GM12872 (cell line): ENCODE results near the gene GPR35.

Experiments
- TF ChIP-seq, protein P1 (sequence below): IDR thresholded peaks from 3 replicates; pipeline ENCODE4 v1.5.1; 2011; ENCODE audit warnings: low read depth, mild to moderate bottlenecking, low read length, moderate library complexity; ENCODE audit not compliant: insufficient read depth

Gene GPR35

GRCh38 chr2:240670402-240670801, 45.1 kb downstream of the GPR35 start:
- TF ChIP-seq, protein P1, sequence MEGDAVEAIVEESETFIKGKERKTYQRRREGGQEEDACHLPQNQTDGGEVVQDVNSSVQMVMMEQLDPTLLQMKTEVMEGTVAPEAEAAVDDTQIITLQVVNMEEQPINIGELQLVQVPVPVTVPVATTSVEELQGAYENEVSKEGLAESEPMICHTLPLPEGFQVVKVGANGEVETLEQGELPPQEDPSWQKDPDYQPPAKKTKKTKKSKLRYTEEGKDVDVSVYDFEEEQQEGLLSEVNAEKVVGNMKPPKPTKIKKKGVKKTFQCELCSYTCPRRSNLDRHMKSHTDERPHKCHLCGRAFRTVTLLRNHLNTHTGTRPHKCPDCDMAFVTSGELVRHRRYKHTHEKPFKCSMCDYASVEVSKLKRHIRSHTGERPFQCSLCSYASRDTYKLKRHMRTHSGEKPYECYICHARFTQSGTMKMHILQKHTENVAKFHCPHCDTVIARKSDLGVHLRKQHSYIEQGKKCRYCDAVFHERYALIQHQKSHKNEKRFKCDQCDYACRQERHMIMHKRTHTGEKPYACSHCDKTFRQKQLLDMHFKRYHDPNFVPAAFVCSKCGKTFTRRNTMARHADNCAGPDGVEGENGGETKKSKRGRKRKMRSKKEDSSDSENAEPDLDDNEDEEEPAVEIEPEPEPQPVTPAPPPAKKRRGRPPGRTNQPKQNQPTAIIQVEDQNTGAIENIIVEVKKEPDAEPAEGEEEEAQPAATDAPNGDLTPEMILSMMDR, result no peak

- TF ChIP-seq, protein P1, result no peak
These were observed 45.7 kb downstream of the GPR35 start for GRCh38 chr2:240670950-240671349.

- TF ChIP-seq, protein P1, result no peak
These were observed 46.9 kb downstream of the GPR35 start for GRCh38 chr2:240672076-240672700.

GRCh38 chr2:240672701-240673190, 47.5 kb downstream of the GPR35 start:
- TF ChIP-seq, protein P1, result no peak
